IPS-11a (cell line): ENCODE measurements around the gene RNU2-1.
"Not testable (repeated sequence)": the region's sequence is repeated elsewhere in the genome, so short reads cannot be mapped to it uniquely, and the experiment has no call there.

Source experiments
- H3K4me3 ChIP-seq: one replicate; pipeline ENCODE4 v1.5.1; 2013; ENCODE audit warnings: low read depth, low read length, control low read depth

The RNU2-1 gene

DNA sequence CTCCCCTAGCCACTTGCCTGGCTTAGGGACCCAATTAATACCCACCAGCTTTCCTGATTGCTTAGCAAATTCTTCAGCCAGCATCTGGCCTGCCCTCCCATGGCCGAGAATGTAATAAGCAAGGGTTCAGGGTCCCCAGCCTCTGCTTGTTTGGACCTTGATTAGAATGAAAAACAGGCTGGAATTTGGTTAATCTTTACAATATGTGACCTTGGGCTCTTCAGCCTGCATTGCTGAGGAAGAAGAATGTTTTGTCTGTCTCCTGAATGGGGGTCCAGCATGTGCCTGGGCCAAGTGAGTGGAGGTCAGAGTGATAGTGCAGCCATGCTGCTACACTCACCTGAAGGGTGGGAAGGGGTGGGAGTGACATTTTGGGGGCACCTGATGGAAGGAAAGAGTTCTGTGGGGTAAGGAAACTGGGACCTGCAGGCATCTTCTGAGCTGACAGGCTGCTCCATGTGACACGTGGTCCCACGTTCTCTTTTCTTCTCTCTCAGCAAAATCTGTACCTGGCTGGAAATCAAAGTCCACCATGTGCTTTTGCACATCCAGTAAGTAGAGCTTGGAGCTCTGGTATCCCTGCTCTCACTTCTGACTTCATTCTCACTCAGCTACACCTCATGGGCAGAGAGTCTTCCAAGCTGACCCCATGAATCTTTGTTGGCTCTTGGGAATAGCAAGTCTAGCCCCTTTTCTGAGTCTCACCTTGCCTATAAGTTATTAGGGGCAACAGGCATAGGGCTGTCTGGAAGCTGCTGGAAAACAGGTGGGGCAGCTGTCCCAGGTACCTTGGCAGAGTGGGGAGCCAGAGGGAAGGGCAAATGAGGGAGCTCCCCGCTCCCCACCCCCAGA is 16.8 kb downstream of the RNU2-1 start:
- no peak overlapping the region for H3K4me3 ChIP-seq

- H3K4me3 ChIP-seq, result no peak overlapping the region
These were observed 17.4 kb downstream of the RNU2-1 start for GRCh38 chr17:43216369-43216761.

DNA sequence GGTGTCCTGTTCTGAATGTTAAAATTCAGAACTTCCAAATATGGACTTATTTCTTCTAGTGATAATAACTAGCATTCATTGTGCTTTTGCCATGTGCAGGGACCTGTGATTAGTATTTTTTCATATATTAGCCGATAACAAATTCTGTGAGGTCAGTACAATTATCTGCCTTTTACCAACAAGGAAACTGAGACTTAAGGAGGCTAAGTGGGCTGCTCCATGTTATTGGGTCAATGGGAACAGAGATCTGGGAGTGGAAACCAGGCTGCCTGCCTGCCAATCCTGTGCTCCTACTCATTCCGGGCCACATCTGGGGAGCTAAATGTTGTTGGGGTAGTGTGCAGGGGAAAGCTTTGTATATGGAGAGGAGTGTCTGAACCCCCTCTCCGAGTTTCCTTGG is 18.4 kb downstream of the RNU2-1 start:
- no peak overlapping the region for H3K4me3 ChIP-seq

GRCh38 chr17:43213545-43213944 is 20.2 kb downstream of the RNU2-1 start:
- H3K4me3 ChIP-seq, result no peak overlapping the region

- peak overlapping the region; percentile 64 for H3K4me3 ChIP-seq
These were observed 20.9 kb downstream of the RNU2-1 start for GRCh38 chr17:43212641-43213490.

GRCh38 chr17:43211480-43212402 is 22.0 kb downstream of the RNU2-1 start, which contains the start of gene TMEM106A:
Gene TMEM106A, plus strand, starts transcription at chr17:43211875. Its CDS starts 1,167 bp downstream, at chr17:43213042.
- peak within 1 kb of the TSS; percentile 64 for H3K4me3 ChIP-seq

- peak overlapping the region; percentile 40 for H3K4me3 ChIP-seq
These were observed 22.7 kb downstream of the RNU2-1 start for GRCh38 chr17:43211123-43211479.

DNA sequence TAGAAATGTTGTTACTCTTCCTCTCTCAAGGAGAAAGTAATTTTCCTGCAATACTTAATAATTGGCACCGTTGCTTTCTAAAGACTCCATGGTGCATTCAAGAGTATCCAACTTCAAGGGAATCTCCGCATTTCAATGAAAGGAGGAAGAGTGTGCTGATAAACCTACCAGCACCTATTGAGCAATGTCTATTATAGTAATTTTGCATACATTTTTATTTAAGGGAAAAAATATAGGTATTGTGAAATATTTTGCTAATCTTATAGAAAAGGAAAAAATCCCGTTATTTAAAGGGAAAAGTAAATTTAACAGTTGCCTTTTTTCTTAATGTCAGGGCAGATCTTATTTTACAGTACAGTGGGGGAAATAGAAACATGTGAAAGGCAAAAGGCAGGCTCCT is 23.2 kb downstream of the RNU2-1 start:
- H3K4me3 ChIP-seq, result no peak overlapping the region

- not testable (repeated sequence) for H3K4me3 ChIP-seq
These were observed 30.8 kb downstream of the RNU2-1 start for GRCh38 chr17:43203013-43203412.

- H3K4me3 ChIP-seq, result no peak overlapping the region
These were observed 33.6 kb downstream of the RNU2-1 start for GRCh38 chr17:43200127-43200526.

- H3K4me3 ChIP-seq, result no peak overlapping the region
These were observed 34.1 kb downstream of the RNU2-1 start for GRCh38 chr17:43199633-43200032.

DNA sequence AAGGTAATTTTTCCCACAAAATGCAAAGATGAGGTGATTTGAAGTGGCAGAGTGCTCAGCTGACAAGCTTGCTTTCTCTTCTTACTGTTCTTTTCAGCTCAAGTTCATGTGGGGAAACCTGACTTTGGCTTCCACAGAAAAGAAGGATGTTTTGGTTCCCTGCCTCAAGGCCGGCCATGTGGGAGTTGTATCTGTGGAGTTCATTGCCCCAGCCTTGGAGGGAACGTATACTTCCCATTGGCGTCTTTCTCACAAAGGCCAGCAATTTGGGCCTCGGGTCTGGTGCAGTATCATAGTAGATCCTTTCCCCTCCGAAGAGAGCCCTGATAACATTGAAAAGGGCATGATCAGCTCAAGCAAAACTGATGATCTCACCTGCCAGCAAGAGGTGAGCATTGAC is 40.5 kb downstream of the RNU2-1 start:
- no peak overlapping the region for H3K4me3 ChIP-seq

GRCh38 chr17:43186656-43187055 is 47.1 kb downstream of the RNU2-1 start:
- H3K4me3 ChIP-seq, result not testable (repeated sequence)

DNA sequence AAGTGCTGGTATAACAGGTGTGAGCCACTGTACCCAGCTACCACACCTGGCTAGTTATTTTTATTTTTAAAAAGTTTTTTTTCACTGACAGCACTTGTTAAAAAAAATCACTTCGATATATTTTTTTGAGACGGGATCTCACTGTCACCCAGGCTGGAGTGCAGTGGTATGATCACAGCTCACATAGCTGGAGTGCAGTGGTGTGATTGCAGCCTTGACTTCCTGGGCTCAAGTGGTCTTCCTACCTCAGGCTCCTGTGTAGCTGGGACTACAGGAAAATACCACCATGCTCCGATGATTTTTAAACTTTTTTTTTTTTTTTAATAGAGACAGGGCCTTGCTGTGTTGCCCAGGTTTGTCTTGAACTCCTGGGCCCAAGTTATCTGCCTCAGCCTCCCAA is 49.9 kb downstream of the RNU2-1 start:
- H3K4me3 ChIP-seq, result no peak overlapping the region
